Hepatocyte (in vitro differentiated cells): ENCODE results near the gene SLC39A8. TPM values are rescaled to one million over a fixed set of nuclear protein-coding genes. Genes with fewer than 3 reads are reported as not detected.

ENCODE experiments used
- DNase-seq: peaks from one replicate; pipeline ENCODE4 v3.0.0-alpha.2; 2016; ENCODE audit warnings: low spot score
- H2AFZ ChIP-seq: fragments of 200-600 bp; sonication (generic); 2 replicates; pipeline ENCODE4 v1.6.0; 2016; ENCODE audit warnings: antibody characterized with exemption, mild to moderate bottlenecking
- H3K27ac ChIP-seq: fragments of 200-600 bp; sonication (generic); 2 replicates; pipeline ENCODE4 v1.5.1; 2016; ENCODE audit warnings: mild to moderate bottlenecking
- H3K27me3 ChIP-seq: fragments of 200-600 bp; sonication (generic); 2 replicates; pipeline ENCODE4 v1.6.1; 2016
- H3K36me3 ChIP-seq: fragments of 200-600 bp; sonication (generic); replicated peaks from 2 replicates; pipeline ENCODE4 v1.5.1; 2016; ENCODE audit warnings: low read depth; ENCODE audit not compliant: insufficient read depth
- H3K4me1 ChIP-seq: fragments of 200-600 bp; sonication (generic); 2 replicates; pipeline ENCODE4 v1.5.1; 2016; ENCODE audit warnings: mild to moderate bottlenecking, moderate library complexity; ENCODE audit not compliant: insufficient read depth
- H3K4me2 ChIP-seq: fragments of 200-600 bp; sonication (generic); 2 replicates; pipeline ENCODE4 v1.6.0; 2016
- H3K4me3 ChIP-seq: fragments of 200-600 bp; sonication (generic); 2 replicates; pipeline ENCODE4 v1.5.1; 2016; ENCODE audit warnings: mild to moderate bottlenecking
- H3K79me2 ChIP-seq: fragments of 200-600 bp; sonication (generic); 2 replicates; pipeline ENCODE4 v1.6.0; 2017; ENCODE audit warnings: mild to moderate bottlenecking
- H3K9me2 ChIP-seq: fragments of 200-600 bp; sonication (generic); replicated peaks from 2 replicates; pipeline ENCODE4 v1.6.0; 2017; ENCODE audit warnings: mild to moderate bottlenecking; ENCODE audit not compliant: insufficient read depth
- H3K9me3 ChIP-seq: fragments of 200-600 bp; sonication (generic); 2 replicates; pipeline ENCODE4 v1.5.1; 2016; ENCODE audit warnings: low read depth, mild to moderate bottlenecking
- H4K20me1 ChIP-seq: fragments of 200-600 bp; sonication (generic); 2 replicates; pipeline ENCODE4 v1.6.0; 2016; ENCODE audit warnings: mild to moderate bottlenecking; ENCODE audit not compliant: insufficient read depth, poor library complexity, severe bottlenecking
- EZH2 ChIP-seq: fragments of 200-600 bp; sonication (generic); IDR thresholded peaks from 2 replicates; pipeline ENCODE4 v1.6.1; 2016; ENCODE audit warnings: antibody characterized with exemption, mild to moderate bottlenecking, borderline replicate concordance
- EZH2phosphoT487 ChIP-seq: fragments of 200-600 bp; sonication (generic); IDR thresholded peaks from one replicate; pipeline ENCODE4 v1.6.1; 2018; ENCODE audit warnings: antibody characterized with exemption, mild to moderate bottlenecking, low read depth, moderate library complexity; ENCODE audit not compliant: unreplicated experiment, severe bottlenecking
- WGBS: methylation state at CpG from one replicate; pipeline ENCODE4 v1.1.6; 2016; ENCODE audit warnings: low lambda C conversion rate; ENCODE audit errors: missing lambda C conversion rate; 5-methylcytosine and 5-hydroxymethylcytosine counted together
- polyA plus RNA-seq: library from polyadenylated mRNA; unstranded; fragments of >200 nt; fragmentation: Nextera tagmentation; extraction: Ambion mirVana; gene quantifications from 2 replicates; pipeline ENCODE4 v1.2.1, GENCODE V29; 2016
- total RNA-seq: library from RNA; depleted of rRNA; stranded (reverse); fragments of >200 nt; gene quantifications from 2 replicates; pipeline ENCODE4 v1.2.3, GENCODE V29; 2014
- TF ChIP-seq, protein P1 (sequence below): fragments of 200-600 bp; sonication (generic); IDR thresholded peaks from 2 replicates; pipeline ENCODE4 v1.5.1; 2016; ENCODE audit warnings: antibody characterized with exemption, mild to moderate bottlenecking; ENCODE audit not compliant: poor library complexity

The SLC39A8 gene
- total and polyA plus RNA-seq, 2 experiments from 2014 or later = 15.9 to 22.3 TPM

DNA sequence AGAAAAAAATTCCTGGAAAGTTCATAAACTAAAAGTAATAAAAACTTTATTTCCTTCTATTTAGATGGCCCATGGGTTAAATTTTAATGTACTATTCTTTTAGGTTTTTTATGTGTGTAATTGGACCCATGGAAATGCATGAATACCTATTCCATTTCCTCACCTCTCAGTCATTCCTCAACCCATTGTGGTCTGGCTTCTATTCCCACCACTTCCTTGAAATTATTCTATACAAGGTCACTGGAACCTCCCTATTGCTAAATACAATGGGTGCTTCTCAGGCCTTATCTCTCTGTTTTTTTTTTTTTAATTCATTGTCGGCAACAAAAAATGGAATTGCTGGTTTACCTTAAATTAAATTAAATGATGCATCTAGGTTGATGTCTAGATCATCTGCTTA is 17.2 kb downstream of the SLC39A8 start:
- WGBS = 90% methylated on average over 1 of the region's 1 CpG
- no peaks in the 10 kb centered on the region for H3K27me3 ChIP-seq
- H3K36me3 ChIP-seq = no peaks in the 10 kb centered on the region
- H3K4me1 ChIP-seq = no peaks in the 10 kb centered on the region
- no peak overlapping the region for H2AFZ ChIP-seq
- TF ChIP-seq EZH2 (no peak), EZH2phosphoT487 (no peak)
- TF ChIP-seq, protein P1, sequence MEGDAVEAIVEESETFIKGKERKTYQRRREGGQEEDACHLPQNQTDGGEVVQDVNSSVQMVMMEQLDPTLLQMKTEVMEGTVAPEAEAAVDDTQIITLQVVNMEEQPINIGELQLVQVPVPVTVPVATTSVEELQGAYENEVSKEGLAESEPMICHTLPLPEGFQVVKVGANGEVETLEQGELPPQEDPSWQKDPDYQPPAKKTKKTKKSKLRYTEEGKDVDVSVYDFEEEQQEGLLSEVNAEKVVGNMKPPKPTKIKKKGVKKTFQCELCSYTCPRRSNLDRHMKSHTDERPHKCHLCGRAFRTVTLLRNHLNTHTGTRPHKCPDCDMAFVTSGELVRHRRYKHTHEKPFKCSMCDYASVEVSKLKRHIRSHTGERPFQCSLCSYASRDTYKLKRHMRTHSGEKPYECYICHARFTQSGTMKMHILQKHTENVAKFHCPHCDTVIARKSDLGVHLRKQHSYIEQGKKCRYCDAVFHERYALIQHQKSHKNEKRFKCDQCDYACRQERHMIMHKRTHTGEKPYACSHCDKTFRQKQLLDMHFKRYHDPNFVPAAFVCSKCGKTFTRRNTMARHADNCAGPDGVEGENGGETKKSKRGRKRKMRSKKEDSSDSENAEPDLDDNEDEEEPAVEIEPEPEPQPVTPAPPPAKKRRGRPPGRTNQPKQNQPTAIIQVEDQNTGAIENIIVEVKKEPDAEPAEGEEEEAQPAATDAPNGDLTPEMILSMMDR = no peak
- H3K4me2 ChIP-seq = no peak overlapping the region
- no peak for DNase-seq
- H4K20me1 ChIP-seq = no peaks in the 10 kb centered on the region
- no peak overlapping the region for H3K4me3 ChIP-seq
- no peaks in the 10 kb centered on the region for H3K79me2 ChIP-seq
- no peak overlapping the region for H3K27ac ChIP-seq
- no peaks in the 10 kb centered on the region for H3K9me3 ChIP-seq
- no peaks in the 10 kb centered on the region for H3K9me2 ChIP-seq

DNA sequence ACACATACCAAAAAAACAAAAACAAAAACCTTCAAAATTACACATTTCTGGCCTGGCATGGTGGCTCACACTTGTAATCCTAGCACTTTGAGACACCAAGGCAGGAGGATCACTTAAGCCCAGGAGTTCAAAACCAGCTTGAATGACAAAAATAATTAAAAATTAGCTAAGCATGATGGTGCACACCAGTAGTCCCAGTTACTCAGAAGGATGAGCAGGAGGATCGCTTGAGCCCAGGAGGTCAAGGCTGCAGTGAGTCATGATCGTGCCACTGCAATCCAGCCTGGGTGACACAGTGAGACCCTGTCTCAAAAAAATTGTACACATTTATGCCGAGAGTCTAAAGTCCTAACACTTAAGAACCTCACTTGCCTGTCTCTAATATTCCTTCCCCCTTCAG is 18.3 kb downstream of the SLC39A8 start:
- Histone ChIP-seq H3K4me3 (no peak overlapping the region), H3K27ac (no peak overlapping the region), H3K9me2 (no peaks in the 10 kb centered on the region), H3K4me1 (no peaks in the 10 kb centered on the region), H2AFZ (no peak overlapping the region), H3K79me2 (no peaks in the 10 kb centered on the region), H3K36me3 (no peaks in the 10 kb centered on the region), H3K4me2 (no peak overlapping the region), H4K20me1 (no peaks in the 10 kb centered on the region), H3K9me3 (no peaks in the 10 kb centered on the region), H3K27me3 (no peaks in the 10 kb centered on the region)
- TF ChIP-seq EZH2phosphoT487 (no peak), EZH2 (no peak)
- TF ChIP-seq, protein P1 = no peak
- DNase-seq = no peak
- WGBS = 95% methylated on average over 3 of the region's 3 CpGs

DNA sequence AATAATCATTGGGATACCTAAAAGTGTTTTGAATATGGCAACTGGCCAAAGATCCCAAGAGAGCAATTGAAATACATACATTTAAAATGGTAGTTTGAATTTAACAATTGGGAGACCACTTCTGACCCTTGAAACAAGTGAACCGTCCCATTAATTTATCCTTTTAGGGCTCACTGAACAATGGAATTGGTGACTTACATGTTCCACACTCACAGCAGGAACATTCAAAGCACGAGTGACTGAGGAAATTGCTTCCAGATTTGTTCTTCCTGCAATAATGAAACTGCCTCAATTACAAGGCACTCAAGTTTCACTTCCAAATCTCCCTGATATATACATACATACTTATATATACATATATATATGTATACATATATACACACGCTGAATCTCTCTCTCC is 20.6 kb downstream of the SLC39A8 start:
- WGBS = 64% methylated on average over 3 of the region's 3 CpGs
- TF ChIP-seq, protein P1 = no peak
- TF ChIP-seq EZH2phosphoT487 (no peak), EZH2 (no peak)

DNA sequence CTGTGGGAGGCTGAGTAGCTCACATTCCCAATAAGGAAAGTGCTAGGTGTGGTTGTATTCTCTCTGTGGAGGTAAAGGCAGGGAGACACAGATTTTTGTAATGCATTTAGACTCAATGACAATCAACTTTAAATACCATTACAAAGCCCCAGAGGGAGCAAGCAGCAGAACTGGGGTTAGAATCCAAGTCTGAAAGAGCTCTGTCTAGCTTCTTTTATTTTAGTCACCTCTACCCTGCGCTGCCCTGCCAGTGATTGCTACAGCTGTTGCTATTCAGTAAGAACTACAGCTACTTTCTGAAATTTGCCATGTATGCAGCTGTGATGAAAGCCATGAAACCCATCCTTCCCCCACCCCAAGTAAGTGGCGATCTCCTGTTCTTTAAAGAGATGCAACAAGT is 22.5 kb downstream of the SLC39A8 start:
- H3K9me2 ChIP-seq = no peaks in the 10 kb centered on the region
- no peak for TF ChIP-seq EZH2phosphoT487
- TF ChIP-seq EZH2 = no peak
- TF ChIP-seq, protein P1 = no peak
- H3K27me3 ChIP-seq = no peaks in the 10 kb centered on the region
- H3K27ac ChIP-seq = no peak overlapping the region
- WGBS = 96% methylated on average over 2 of the region's 2 CpGs
- no peaks in the 10 kb centered on the region for H3K9me3 ChIP-seq
- H3K79me2 ChIP-seq = no peaks in the 10 kb centered on the region
- peaks cover 5% of the 10 kb centered on the region for H3K4me1 ChIP-seq
- H3K4me2 ChIP-seq = no peak overlapping the region
- H4K20me1 ChIP-seq = no peaks in the 10 kb centered on the region
- H2AFZ ChIP-seq = no peak overlapping the region
- H3K36me3 ChIP-seq = no peaks in the 10 kb centered on the region
- H3K4me3 ChIP-seq = no peak overlapping the region
- DNase-seq = no peak

More for the DNA sequence above, 20.6 kb downstream of the SLC39A8 start:
- Histone ChIP-seq H3K9me3 (no peaks in the 10 kb centered on the region), H3K27me3 (no peaks in the 10 kb centered on the region), H3K4me1 (no peaks in the 10 kb centered on the region), H3K27ac (peak overlapping the region; percentile 23), H2AFZ (no peak overlapping the region), H3K36me3 (no peaks in the 10 kb centered on the region), H3K4me3 (no peak overlapping the region), H3K4me2 (no peak overlapping the region), H4K20me1 (no peaks in the 10 kb centered on the region), H3K79me2 (no peaks in the 10 kb centered on the region), H3K9me2 (no peaks in the 10 kb centered on the region)
- DNase-seq = no peak
